IPS DF 19.7 (cell line): ENCODE data around the gene KCNC4.

Experiments
- DNase-seq: peaks from one replicate; pipeline ENCODE4 v3.0.0-alpha.2; 2013; ENCODE audit warnings: low read depth, low spot score

KCNC4 gene

GRCh38 chr1:110188035-110188618, 22.0 kb upstream of the KCNC4 start:
- DNase-seq: no peak

DNA sequence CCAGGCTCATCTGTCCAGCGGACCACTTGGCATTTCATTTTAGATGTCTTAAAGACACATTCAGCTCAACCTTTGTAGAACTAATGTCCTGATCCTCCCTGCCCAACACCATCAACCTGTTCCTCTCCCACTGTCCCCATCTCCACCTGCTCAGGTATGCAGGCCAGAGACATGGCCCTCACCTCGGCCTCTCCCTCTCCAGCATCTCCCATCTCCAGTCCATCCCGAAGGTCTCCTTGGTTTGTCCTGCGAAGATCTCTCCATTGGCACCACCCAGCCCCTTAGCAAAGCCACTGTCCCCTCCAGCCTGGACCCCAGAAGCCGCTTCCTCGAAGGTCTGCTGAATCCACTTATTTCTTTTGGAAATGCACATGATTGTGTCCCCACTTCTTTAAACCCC, 20.9 kb upstream of the KCNC4 start:
- DNase-seq: no peak

DNA sequence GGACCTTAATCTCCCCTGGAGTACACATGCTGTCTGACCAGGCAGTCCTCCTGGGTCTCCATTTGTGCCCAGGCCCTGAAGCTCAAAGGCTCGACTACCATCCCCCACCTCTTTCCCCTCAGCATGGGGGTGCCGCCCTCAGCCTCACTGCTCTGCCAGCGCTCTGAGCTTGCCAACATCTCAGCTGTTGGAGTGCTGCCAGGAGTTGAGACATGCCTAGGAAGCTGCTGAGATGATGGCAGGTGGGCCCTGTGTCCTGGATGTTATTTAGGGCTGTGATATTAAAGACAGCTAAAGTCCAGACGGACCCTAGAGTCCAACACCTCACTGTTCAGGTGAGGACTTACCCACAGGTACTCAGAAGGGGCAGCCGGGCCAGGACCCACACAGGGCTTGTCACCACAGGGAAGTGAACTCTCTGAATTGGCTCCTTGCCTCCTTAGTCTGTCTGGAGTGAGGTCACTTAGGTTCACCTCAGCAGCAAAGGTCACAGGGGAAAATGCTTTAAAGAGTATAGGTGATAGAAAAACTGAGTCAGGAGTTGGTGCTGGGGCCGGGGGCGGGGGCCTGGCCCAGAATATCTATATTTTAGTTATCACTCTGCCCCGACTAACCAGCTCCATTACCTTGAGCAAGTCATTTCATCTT, 19.7 kb upstream of the KCNC4 start:
- no peak for DNase-seq

DNA sequence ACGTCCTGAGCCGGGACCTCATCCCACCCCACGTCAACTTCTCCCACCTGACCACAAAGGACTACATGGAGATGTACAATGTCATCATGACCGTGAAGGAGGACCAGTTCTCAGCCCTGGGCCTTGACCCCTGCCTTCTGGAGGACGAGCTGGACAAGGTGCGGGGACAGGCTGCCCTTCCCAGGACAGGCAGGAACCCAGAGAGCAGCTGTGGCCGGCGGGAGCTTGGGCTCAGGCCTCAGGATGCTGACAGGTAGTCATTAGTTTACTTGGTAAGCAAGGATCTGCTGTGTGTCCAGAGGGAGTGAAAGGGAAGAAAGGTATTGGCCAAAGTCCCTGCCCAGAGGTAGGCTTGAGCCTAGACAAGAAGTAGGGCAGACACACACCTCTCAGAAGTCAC, 17.6 kb upstream of the KCNC4 start:
- DNase-seq: no peak

DNA sequence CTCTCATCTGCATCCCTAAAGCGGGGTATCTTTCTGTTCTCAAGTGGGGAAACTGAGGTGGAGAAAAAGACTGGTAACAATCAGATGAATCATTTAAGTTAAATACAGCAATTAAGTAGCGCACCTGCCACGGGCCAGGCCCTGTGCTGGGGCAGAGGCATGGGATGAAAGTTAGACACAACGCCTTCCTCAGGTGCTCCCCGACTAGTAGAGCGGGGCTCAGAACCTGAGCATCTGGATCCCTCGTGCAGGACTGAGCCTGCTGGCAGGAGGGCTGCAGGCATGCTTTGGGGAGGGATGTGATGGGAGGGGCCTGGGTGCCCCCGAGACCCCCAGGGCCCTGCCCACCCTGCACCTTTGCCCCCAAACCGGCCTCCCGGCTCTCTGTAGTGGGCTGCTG, 14.9 kb upstream of the KCNC4 start:
- DNase-seq: no peak

DNA sequence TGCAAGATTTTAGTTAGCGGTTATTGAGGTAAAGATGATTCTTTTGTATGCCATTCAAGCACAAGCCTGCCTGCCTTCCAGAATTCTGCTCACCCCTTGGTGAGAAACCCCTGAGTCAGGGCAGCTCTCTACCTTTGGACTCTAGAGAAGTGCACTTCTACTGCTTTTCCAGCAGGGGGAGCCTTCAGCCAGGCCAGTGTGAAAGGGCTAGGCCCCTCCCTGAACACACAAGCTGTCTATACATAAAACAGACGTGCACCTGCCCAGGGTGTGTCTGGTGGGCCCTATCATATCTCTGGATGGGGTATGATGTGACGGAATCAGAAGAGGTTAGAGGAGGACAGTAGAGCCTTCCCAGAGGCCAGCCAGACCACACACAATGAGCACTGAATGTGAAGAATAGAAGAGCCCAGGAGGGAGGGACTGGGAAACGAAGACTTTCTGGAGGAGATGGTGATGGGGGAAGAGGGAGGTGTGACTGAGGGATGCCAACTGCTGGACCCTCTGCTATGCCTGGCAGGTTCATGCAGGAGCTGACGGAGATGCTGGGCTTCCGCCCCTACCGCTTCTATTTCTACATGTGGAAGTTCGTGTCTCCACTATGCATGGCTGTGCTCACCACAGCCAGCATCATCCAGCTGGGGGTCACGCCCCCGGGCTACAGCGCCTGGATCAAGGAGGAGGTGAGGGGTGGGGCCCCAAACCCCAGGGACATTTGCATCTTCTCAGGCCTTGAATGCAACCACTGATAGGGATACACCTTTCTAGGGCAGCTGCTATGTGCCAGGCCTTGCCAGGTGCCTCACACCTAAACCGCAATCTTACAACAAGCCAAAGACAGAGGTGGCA, 13.0 kb upstream of the KCNC4 start:
- DNase-seq: no peak

GRCh38 chr1:110197905-110198629, 12.0 kb upstream of the KCNC4 start:
- DNase-seq: no peak

DNA sequence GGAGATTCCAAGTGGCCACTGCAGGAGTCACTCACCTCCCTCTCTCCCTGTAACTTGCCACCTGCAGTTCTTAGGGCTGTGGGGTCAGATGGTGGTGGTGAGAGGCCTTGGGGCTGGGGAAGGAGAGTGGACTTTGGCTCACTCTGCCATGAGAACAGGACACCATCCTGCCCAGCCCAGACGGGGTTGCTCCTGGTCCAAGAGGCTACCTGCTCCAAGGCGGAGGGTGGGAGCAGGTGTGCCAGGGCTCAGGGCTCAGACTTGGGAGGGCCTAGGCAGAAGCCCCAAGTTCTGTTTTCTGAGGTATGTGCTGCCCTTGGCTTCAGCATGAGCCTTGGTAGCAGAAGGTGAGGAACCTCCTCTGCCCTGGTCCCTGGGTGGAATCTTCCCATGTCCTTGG, 11.4 kb upstream of the KCNC4 start:
- DNase-seq: no peak

DNA sequence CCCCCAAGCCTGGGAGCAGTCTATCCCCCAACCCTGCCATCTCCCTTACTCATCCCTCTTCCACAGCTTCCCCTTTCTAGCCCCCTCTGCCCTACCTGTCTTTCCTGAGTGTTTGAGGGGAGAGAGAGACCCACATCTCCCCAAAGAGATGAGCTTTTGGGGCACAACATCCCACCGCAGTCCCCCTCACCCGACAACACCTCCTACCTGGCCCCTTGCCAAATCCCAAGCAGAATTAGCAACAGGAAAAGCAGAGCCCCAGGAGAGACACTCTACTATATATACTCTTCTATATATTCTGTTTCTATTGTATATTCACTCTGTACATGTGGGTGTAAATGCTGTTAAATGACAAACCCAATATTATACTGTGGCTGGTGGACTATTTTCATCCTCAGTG, 9.9 kb upstream of the KCNC4 start:
- no peak for DNase-seq

GRCh38 chr1:110200666-110201065, 9.4 kb upstream of the KCNC4 start:
- DNase-seq: no peak

DNA sequence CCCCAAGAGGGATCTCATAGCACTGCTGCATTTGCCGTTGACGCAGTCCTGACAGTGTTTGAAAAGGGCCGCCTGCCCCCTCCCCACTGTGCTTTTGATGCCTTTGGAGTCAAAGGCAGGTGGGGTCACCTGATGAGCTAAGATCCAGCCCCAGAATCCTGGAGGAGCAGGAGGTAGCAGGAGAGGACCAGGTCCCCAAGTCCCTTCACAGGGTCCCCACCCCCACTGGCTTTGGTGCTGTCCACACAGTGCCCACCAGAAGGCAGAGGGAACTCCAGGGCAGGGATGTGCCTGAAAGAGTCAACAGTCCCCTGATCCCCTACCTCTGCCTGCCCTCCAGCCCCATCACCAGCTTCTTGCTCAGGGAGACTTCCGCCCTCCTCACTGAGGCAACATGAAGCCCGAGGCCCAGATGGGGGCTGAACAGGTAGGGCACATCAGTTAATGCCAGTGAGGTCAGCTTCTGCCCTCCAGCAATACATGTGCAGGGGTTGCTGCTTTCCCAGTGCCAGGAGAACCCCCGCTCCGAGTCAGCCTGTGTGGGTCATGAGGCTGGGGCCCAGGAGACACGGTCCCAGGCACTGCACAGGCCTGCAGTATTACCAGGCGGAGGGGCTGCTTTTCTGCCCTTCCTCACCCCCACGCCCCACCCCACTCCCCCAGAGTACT, 8.8 kb upstream of the KCNC4 start:
- no peak for DNase-seq

DNA sequence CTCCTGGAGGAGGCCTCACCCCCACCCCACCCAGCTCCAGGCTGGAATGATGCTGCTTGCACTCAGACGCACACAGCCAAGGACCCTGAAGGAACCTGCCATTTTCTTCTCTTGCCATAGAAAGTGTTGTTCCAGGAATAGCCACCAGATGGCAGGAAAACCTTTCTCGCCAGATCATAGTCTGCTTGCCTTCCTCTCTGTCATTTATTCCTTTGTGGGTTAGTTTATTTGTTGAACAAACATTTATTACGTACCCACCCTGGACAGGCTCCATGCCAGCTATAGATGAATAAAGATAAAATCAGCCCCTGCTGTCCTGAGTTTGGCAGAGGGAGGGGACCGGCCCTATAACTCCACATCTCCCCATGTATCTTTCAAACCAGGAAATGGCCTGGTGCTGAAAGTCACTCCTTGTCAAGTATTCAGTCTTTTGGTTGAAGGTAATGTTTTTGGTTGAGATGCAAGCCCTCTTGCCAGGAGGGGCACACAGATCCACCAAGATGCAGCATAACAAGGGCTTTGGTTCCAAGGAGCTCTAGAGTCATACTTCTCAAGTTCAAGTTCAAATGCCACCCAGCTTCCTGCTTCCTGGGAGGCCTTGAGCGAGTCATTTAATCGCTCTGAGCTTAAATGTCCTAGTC, 7.0 kb upstream of the KCNC4 start:
- no peak for DNase-seq

DNA sequence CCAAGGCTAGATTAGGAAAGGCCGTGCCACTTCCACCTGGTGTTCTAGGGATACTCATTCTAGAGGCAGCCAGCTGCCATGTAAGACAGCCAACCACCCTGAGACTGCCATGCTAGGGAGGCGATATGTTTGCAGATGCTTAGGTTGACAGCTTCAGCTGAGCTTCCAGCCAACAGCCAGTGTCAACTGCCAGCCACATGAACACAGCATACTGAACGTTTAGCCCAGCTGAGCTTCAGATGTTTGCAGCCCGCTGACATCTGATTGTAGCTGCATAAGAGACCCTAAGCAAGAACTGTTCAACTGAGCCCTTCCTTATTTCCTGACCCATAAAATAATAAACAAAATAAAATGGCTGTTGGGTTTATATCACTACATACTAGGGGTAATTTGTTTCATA, 5.0 kb upstream of the KCNC4 start:
- no peak for DNase-seq

DNA sequence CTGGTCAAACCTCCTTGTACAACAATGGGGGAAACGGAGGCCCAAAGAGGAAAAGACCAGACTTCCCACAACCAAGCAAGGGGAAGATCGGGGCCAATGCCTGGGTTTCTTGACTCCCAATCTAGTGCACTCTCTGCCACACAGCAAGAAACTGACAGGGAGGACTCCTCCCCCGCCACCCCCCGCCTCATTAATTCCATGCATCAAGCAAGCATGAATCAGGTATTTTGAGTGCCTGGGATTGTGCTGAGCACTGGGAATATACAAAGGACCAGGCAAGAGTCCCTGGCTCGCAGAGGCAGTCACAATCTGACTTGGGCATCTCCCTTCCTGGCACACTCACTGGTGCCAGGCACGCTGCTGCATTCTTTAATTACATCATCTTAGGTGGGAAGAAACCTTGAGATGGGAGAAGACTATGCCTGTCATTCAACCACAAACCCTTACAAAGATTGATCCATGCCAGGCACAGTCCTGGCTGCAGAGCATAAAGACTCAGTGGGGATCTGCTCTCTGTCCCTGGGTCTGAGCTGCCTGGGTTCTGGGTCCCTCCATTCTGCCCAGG, 4.4 kb upstream of the KCNC4 start:
- DNase-seq: no peak

DNA sequence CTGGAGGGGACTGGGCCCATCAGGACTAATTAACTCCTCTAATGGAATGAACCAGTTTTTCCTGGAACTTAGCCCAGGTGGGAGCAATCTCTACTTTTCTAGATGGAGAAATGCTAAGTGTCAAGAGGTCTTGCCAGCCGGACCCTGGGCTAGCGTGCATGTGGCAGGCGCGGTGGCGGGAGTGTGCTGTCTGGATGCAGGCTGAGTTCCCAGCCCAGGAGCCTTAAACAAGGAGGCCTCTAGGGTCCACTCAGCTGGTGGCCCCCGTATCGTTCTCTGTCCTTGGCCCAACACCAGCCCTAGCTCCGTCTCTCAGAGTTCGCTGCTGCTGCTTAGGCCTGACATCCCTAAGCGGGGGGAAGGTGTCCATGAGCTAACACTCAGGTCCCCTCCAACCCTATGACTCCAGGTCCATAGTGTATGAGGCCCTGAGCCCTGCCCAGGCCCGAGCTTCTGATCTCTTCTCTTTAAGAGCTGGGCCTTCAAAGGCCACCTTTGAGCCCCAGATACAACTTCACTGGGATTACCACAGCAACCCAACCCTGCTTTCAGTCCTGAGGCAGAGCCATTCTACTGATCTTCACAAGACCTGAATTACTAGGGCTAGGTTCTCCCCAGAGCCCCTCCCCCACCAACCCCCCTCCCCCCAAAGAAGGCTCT, 3.7 kb upstream of the KCNC4 start:
- no peak for DNase-seq

GRCh38 chr1:110207831-110208230, 2.3 kb upstream of the KCNC4 start:
- no peak for DNase-seq

DNA sequence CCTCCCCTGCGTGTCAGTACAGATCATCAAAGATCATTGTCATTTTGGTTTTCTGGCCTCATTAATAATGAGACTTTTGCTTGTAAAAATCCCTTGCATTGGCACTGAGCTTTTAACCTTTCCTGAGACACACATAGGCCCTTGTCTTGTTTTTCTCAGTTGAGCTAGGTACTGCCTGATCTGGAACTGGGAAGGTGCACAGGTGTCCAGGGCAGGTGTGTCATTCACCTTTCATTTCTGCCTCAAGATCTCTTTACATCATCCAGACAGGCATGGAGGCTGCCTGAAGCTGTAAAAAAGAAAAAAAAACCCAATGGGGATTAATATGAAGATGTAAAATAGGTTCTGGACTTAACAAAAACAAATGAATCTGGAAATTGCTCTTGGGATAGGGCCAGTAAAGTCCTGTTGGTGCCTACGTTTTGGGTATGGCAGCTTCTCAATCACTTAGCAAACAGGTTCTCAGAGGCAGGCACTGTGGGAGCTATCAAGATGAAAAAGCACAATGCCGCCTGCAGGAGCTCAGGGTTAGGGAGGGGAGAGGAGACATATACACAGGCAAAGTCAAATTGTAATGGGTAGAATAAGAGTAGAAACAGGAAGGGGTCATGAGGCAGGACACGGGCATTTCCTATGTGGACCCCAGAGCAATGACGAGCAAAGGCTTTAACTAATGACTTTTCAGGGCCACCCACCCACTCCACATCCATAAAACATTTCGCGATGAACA, 1.0 kb upstream of the KCNC4 start:
- DNase-seq: no peak

DNA sequence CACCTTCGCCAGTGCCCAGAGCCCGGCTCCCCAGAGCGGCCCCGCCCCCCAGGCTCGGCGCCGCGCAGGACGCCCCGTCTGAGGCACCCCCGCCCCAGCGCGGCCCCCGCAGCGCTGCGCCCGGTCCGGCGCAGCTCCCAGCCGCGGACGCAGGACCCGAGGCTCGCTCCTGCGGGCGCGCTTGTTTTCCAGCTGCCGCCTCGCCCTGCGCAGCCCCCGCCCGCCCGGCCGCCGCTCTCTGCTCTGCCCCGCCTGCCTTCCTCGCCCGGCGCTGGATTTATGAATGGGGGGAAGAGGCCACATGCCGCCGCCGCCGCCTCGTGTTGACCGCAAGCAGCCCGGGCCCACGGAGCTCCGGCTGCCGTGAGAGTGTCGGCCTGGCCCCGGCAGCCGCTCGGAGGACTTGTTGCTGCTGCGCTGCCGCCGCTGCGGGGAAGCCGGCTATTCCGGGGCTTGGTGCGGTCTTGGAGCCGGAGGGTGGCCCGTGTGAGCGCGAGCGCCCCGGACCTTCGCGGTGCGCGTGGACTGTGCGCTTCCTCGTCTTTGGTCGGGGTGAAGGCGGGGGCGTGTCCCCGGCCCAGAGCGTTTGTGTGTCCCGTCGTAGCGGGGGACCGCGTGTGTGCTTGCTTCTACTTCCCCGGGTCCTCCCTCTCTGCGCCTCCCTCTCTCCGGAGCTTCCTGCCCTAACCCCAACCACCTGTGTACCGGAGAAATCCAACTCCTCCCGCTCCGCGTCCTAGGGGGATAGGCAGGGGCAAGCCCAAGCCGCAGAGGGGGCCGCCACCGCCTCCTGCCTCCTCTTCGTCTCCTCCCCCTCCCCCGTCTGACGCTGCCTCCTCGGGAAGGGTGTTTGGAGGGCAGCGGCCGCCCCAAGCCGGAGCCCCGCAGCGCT, 736 bp downstream of the KCNC4 start:
- DNase-seq: no peak
